ENCODE results near the gene NEU1.

- TF ChIP-seq CTCF (IDR thresholded peaks at IDR 0.05): peak in 1 of 6 experiments; percentile 11
- TF ChIP-seq POLR2A (IDR thresholded peaks at IDR 0.05): peak; percentile 100
Observed at GRCh38 chr6:31827286-31828079, 35.1 kb downstream of the NEU1 start, which contains the start of gene HSPA1B.

All from thyroid gland (tissue), 4 donors.